HPDE6-E6E7 (cell line): ENCODE results near the gene TRIL.
A peak's percentile ranks its signal among the peaks of the same experiment; 100 is the strongest.

ENCODE experiments used
- DNase-seq: peaks from one replicate; pipeline ENCODE4 v3.0.0; 2011; ENCODE audit warnings: missing footprints; ENCODE audit errors: extremely low spot score

Gene TRIL

GRCh38 chr7:28958235-28958979 is at the start of gene TRIL:
TRIL (minus strand) TSS chr7:28958330; CDS start chr7:28958046, 284 bp downstream.
- no peak for DNase-seq

- DNase-seq, result no peak
Measured at GRCh38 chr7:29007127-29007526, 49.0 kb upstream of the TRIL start.

- no peak for DNase-seq
Measured at GRCh38 chr7:29005829-29006228, 47.7 kb upstream of the TRIL start.

- no peak for DNase-seq
Measured at GRCh38 chr7:29005406-29005805, 47.3 kb upstream of the TRIL start.

GRCh38 chr7:29003703-29004102 is 45.6 kb upstream of the TRIL start:
- DNase-seq, result no peak

- no peak for DNase-seq
Measured at GRCh38 chr7:29000717-29001076, 42.6 kb upstream of the TRIL start.

GRCh38 chr7:28999895-29000716 is 42.0 kb upstream of the TRIL start:
- no peak for DNase-seq

- no peak for DNase-seq
Measured at GRCh38 chr7:28999427-28999826, 41.3 kb upstream of the TRIL start.

- DNase-seq, result no peak
Measured at GRCh38 chr7:28998105-28998504, 40.0 kb upstream of the TRIL start.

GRCh38 chr7:28996836-28997235 is 38.7 kb upstream of the TRIL start:
- peak; percentile 10 for DNase-seq

- no peak for DNase-seq
Measured at GRCh38 chr7:28993371-28993770, 35.2 kb upstream of the TRIL start.

- no peak for DNase-seq
Measured at GRCh38 chr7:28992798-28993197, 34.7 kb upstream of the TRIL start.

GRCh38 chr7:28990200-28990960 is 32.2 kb upstream of the TRIL start:
- DNase-seq, result no peak

- DNase-seq, result no peak
Measured at GRCh38 chr7:28989211-28989980, 31.3 kb upstream of the TRIL start.

- peak; percentile 25 for DNase-seq
Measured at GRCh38 chr7:28988810-28989209, 30.7 kb upstream of the TRIL start.

- no peak for DNase-seq
Measured at GRCh38 chr7:28988091-28988490, 30.0 kb upstream of the TRIL start.

- DNase-seq, result no peak
Measured at GRCh38 chr7:28986765-28987110, 28.6 kb upstream of the TRIL start.

GRCh38 chr7:28986028-28986764 is 28.1 kb upstream of the TRIL start:
- peak; percentile 4 for DNase-seq

GRCh38 chr7:28984631-28985030 is 26.5 kb upstream of the TRIL start:
- DNase-seq, result peak; percentile 40

- no peak for DNase-seq
Measured at GRCh38 chr7:28984217-28984616, 26.1 kb upstream of the TRIL start.
